Sigmoid colon (tissue), 4 donors: ENCODE measurements around the gene RNF128.

Experiments used
- CTCF ChIP-seq, 4 experiments: fragments of 450-650 bp in 3 of 4; fragments of 200-600 bp in 1 of 4; IDR thresholded peaks; one replicate each; pipeline ENCODE4 v1.5.1; 2016 to 2019; ENCODE audit warnings: antibody characterized with exemption in 4 of 4, mild to moderate bottlenecking in 3 of 4, moderate library complexity in 2 of 4
- EP300 ChIP-seq, 4 donors: sonication (generic); formaldehyde crosslinking; IDR thresholded peaks; one replicate each; pipeline ENCODE4 v1.6.1; 2017; ENCODE audit warnings: antibody characterized with exemption in 4 of 4
- POLR2A ChIP-seq, 2 donors: fragments of 450-650 bp; IDR thresholded peaks; one replicate each; pipeline ENCODE4 v1.6.1; 2016; ENCODE audit warnings: antibody characterized with exemption in 2 of 2, mild to moderate bottlenecking in 2 of 2, moderate library complexity in 2 of 2
- POLR2AphosphoS5 ChIP-seq, 4 donors: sonication (generic); formaldehyde crosslinking; IDR thresholded peaks; one replicate each; pipeline ENCODE4 v1.6.1; 2017; ENCODE audit warnings: antibody characterized with exemption in 4 of 4

DNA sequence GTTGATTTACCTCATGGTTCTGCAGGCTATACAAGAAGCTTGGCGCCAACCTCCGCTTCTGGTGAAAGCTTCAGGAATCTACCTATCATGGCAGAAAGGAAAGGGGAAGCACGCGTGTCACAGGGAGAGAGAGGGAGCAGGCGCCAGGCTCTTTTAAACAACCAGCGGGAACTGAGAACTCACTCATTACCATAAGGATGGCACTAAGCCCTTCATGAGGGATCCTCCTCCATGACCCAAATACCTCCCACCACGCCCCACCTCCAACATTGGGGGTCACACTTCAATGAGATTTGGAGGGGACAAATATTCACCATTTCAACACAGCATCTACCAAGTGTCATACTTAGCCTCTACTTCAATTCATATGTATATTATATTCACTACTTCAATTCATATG is 57.2 kb downstream of the RNF128 start:
- TF ChIP-seq CTCF (IDR thresholded peaks at IDR 0.05) (no peak), POLR2AphosphoS5 (IDR thresholded peaks at IDR 0.05) (no peak), POLR2A (IDR thresholded peaks at IDR 0.05) (no peak), EP300 (IDR thresholded peaks at IDR 0.05) (no peak)
